ENCODE measurements around the gene BNC1.
A peak's percentile ranks its signal among the peaks of the same experiment; 100 is the strongest.
"Not testable (repeated sequence)": the region's sequence is repeated elsewhere in the genome, so short reads cannot be mapped to it uniquely, and the experiment has no call there.

Gene BNC1

DNA sequence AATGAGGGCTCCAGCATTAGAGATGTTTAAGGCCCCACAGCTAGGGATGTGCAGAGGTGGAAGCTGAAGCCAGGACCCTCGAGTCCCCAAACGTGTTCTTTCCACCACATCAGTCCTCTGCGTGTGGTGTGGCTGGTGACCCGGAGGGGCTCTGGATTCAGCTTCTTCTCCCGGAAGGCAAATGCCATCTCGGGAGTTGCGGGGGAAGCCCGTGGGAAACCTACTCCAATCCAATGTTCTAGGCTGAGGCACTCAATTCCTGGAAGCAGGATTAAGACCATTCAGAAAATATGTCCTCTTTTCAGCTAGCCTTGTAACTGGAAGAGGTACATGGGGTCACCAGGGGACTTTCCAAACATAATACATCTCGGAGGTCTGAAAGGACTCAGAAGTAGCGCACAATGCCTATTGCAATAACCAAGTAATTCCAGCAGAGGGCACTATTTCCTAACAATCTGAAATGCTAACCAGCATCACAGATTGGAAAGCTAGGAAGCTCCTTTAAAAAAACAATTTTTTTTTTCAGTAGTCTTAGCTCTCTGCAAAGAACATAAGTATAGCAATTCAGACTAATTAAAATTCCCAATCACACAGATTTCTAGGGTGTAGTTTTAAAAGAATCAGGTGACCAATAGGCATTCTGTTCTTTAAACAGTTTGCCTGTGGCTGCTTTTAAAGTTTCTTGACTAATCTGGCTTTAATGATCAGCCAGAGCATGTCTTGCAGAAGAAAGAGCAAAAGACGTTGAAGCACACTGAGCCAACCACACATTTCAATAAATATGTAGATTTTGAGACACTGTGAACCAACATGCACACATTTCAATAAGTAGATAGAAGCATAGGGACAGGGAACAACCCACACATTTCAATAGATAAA, 36.1 kb downstream of the BNC1 start:
- peak in 1 of 3 donors; percentile 54 for DNase-seq (ENCODE audit: low read depth in 2 of 3, low spot score in 1 of 3)

DNA sequence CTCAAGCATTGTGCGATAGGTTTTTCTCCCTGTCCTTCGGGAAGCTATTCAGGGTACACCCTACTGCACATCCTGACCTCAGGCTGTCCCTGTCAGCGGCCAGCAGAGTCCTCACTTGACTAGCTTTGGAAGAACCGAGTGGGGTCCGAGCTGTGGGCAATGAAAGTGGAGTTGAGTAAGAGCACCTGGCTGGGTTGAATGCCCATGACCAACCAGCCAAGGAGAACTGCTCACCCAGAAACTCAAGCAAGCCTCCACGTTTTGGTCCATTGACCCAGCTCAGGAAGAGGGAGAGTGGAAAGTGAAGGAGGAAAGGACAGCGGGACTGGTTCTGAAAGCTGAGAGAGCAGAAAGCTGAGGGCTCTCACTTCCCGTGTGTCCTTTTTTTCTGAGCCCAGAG, 40.8 kb downstream of the BNC1 start:
- no peak for DNase-seq (ENCODE audit: low read depth in 2 of 3, low spot score in 1 of 3)

DNA sequence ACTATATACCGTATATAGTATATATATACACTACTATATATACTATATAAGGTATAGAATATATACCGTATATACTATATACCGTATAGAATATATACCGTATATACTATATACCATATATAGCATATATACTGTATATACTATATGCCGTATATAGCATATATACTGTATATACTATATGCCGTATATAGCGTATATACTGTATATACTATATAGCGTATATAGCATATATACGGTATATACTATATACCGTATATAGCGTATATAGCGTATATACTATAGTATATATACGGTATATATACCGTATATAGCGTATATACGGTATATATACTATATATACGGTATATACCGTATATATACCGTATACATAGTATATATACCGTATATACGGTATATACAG, 54.2 kb downstream of the BNC1 start:
- DNase-seq (ENCODE audit: low read depth in 2 of 3, low spot score in 1 of 3) = no peak

DNA sequence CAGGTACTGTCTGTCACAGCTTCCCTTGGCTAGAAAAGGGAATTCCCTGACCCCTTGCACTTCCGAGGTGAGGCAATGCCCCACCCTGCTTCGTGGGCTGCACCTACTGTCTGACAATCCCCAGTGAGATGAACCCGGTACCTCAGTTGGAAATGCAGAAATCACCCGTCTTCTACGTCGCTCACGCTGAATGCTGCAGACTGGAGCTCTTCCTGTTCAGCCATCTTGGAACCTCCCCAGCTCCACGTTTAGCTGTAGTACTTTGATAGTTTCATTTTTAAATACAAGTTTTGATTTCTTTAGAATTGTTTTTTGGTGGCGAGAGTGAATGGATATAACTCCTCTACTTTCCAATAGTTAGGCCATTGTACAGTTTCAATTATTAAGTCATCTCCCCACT, 59.0 kb downstream of the BNC1 start:
- no peak for DNase-seq (ENCODE audit: low read depth in 2 of 3, low spot score in 1 of 3)

DNA sequence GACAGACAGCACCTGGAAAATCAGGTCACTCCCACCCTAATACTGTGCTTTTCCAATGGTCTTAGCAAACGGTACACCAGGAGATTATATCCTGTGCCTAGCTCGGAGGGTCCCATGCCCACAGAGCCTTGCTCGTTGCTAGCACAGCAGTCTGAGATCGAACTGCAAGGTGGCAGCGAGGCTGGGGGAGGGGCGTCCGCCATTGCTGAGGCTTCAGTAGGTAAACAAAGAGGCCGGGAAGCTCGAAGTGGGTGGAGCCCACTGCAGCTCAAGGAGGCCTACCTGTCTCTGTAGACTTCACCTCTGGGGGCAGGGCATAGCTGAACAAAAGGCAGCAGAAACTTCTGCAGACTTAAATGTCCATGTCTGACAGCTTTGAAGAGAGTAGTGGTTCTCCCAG, 62.7 kb downstream of the BNC1 start:
- not testable (repeated sequence) for DNase-seq (ENCODE audit: low read depth in 2 of 3, low spot score in 1 of 3)

DNA sequence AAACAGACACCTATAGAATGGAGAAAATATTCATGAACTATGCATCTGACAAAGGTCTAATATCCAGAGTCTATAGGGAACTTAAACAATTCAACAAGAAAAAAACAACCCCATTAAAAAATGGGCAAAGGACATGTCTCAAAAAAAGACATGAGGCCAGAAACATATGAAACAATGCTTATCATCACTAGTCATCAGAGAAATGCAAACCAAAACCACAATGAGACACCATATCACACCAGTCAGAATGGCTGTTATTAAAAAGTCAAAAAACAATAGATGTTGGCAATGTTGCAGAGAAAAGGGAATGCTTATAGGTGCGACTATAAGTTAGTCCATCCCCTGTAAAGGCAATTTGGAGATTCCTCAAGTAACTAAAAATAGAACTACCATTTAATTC, 65.4 kb downstream of the BNC1 start:
- DNase-seq (ENCODE audit: low read depth in 2 of 3, low spot score in 1 of 3) = no peak

DNA sequence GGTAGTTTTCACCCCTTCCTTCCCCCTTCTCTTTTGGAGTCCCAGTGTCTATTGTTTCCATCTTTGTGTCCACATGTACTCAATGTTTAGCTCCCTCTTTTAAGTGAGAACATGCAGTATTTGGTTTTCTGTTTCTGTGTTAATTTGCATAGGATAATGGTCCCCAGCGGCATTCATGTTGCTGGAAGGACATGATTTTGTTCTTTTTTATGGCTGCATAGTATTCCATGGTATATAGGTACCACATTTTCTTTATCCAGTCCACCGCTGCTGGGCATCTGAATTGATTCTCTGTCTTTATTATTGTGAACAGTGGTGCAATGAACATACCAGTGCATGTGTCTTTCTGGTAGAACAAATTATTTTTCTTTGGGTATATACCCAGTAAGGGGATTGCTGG, 69.2 kb downstream of the BNC1 start:
- no peak for DNase-seq (ENCODE audit: low read depth in 2 of 3, low spot score in 1 of 3)

DNA sequence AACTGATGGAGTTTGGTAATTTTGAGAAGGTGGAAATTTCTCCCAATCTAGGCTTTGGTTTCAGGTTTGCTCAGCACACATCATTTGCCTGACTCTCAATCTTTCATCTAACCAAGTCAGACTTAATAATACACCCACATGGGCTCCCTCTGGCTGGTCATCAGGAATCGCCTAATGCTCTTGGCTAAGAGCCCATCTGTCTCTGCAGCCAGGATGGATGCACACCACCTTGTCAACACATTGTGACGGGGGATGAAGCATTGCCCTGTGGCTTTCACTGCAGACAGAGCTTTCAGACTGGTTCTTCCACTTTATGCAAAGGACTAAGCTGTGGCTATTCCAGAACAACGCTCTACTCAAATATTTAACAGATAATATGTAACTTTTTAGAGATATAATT, 73.8 kb downstream of the BNC1 start:
- DNase-seq (ENCODE audit: low read depth in 2 of 3, low spot score in 1 of 3) = no peak

DNA sequence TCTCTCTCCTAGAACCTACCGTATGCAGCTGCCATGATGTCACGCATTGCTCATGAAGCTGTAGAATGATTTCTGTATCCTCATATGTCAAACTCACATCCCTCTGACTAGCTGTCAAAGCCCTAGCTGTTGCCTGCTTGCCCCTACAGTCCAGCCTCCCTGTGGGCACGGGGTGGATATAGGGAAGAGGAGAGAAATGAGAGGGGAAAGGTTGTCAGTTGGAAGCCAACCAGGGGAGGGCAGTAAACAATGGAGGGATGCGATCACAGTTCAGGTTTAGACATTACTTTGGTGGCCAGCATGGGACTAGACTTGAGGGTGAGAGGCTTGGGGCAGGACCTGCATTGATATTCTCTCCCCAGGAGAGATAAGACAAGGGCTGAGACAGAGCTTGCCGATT, 75.1 kb downstream of the BNC1 start:
- DNase-seq (ENCODE audit: low read depth in 2 of 3, low spot score in 1 of 3) = no peak

DNA sequence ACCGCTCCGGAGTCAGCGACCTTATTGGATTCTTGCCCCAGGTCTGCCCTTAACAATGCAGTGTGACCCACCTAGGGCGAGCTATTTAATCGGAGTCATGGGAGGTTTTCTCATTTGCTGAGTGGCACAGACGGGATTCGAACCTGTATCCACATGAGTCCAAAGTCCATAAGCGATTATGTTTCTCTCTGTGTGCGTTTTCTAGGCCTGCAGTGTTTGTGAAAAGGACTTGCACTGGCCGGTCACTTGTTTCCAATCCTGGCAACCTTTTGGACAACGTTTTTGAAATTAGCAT, 76.2 kb downstream of the BNC1 start:
- DNase-seq (ENCODE audit: low read depth in 2 of 3, low spot score in 1 of 3) = no peak

DNA sequence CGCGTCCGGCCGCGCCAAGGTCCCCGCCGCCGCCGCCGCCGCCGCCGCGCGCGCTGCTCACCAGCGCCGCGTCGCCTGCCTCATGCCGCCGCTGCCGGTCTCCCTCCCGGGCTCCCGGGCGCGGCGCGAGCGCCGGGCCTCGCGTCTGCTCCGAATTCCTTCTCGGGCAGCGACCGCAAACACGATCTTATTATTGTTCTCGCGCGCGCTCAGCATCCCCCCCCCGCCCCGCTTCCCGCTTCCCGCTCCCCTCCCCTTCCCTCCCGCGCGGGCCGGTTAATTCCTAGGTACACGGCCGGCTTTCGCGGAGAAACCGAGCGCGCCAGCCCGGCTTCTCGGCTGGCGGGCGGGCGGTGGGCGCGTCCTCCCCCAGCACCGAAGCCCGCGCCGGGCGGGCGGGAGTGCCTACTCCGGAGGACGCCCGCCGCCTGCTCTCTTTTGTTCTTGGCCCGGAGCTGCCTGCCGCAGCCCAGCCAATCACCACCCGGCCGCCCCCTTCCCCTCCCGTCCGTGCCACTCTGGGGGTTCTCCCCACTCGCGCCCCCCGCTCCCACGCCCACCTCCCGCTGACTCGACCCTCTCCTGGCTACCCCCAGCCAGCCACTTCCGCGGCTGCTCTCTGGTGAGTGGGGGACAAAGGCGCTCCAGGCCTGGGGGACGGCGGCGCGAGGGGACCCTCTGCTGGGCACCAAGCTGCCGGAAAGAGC, 76.7 kb downstream of the BNC1 start, which contains the start of gene HDGFL3:
Gene HDGFL3, minus strand, starts transcription at position 164 of the 707 bp plus-strand sequence. CDS start 409 bp downstream, outside the sequence.
- DNase-seq (ENCODE audit: low read depth in 2 of 3, low spot score in 1 of 3) = peak in 1 of 3 donors; percentile 6

DNA sequence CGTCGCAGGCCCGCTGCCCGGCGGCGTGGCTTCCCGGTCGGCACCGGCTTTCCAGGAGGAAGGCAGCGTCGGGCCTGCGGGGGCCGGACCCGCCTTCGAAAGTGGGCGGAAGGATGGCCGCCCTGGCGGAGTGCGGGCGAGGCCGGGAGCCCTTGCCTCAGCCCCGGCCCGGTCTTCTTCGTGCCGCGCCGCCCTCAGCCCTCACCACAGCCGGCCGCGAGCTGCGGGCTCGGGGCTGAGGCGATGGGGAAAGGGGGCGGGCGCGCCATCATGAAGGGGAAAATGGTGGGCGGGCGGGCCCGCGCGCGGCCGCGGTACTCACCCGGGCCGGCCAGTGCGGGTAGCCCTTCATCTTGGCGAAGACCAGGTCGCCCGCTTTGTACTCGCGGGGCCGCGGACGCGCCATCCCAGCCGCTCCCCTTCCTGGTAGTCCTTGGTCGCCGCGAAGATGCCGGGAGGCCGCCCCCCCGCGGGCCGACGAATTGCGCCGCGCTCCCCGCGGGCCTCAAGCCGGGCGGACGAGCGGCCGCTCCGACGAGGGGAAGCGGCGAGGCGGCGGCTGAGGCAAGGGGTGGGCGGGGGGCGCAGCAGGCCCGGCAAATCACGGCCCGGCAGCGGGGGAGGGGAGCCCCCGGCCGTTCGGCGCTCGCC, 77.3 kb downstream of the BNC1 start:
- DNase-seq (ENCODE audit: low read depth in 2 of 3, low spot score in 1 of 3) = no peak

DNA sequence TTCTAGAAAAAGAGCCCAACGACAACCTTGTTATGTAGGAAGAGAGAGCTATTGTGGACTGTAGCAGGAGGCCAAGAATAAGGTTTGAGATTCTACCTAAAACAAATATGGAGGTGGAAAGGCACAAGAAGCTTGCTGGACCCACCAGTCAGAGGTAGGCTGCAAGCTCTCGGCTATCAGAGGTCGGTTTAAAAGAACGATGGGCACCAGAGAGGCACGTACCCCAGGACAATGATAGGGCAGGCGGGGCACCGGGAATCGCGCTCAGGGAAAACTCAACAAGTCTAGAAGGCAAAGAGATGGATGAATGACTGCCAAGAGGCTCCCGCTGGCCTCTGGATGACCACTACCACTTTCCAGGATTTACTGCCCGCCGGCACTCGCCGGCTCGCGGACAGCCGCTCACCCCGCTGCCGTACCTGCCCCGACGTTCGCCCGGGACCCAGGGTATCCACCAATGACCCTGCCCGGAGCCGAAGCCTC, 77.9 kb downstream of the BNC1 start:
- DNase-seq (ENCODE audit: low read depth in 2 of 3, low spot score in 1 of 3) = no peak
